Activated effector memory CD4-positive, alpha-beta T cell treated with Interleukin-2 at 50 U/mL for 16 hours (primary cell): Measurements from ENCODE around the gene SYTL2.
A peak's percentile ranks its signal among the peaks of the same experiment; 100 is the strongest.

ENCODE experiments used
- DNase-seq: peaks from one replicate; pipeline ENCODE4 v3.0.0-alpha.2; 2020

SYTL2 gene

DNA sequence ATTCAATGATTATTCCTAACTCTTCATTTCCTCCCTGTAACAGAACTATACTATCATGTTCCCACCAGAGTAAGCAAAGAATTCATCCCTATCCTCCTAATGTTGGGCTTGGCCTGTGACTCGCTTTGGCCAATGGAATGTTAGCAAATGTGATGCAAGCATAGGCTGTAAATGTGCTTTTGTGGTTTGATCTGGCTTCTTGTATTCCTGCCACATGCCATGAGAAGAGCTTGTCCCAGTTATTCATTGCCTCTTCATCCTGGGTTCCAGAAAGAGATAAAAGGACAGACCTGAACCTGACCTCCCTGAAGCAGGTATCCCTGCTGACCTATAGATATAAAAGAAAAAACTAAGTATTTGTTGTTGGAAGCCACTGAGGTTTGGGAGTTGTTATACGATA, 51.0 kb downstream of the SYTL2 start:
- DNase-seq = no peak

DNA sequence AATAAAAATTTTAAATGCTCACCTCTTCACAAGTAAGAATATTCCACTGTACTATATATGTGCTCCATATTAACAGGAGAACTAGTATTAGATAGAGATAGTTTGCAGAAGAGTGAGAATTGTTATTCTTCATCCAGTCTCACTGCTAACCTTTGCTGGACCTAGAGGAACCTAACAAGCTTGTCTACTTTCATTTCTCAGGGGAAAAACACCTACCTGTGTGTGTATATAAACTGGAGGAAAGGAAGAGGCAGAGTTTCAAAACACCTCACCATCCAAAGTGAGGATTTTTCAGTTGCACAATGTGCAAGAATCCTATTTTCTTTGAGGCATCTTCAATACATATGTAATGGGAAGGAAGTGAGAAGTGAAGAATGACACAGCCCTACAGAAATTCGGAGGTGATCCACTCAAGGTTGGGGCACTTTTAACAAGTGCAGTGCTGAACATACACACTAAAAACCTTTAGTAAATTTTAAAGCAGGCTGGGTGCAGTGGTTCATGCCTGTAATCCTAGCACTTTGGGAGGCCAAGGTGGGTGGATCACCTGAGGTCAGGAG, 52.4 kb downstream of the SYTL2 start:
- no peak for DNase-seq

DNA sequence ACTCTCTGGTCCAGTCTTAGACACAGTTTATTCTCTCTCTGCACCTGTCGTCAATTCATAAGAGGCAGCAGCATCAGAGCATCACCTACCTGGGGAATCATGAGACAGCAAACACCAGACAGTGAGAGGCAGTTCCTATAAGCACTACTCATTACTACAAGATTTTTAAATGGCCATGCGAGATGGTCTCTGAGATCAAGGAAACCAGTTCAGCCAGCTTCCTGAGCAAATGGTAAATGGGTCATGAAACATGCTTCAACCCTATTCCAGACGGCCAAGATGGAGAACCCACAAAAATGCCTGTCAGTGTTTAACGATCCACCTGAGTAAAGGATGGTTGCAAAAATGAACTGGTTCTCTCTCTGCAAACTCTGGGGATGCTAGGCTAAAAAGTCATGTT, 52.9 kb downstream of the SYTL2 start:
- no peak for DNase-seq

DNA sequence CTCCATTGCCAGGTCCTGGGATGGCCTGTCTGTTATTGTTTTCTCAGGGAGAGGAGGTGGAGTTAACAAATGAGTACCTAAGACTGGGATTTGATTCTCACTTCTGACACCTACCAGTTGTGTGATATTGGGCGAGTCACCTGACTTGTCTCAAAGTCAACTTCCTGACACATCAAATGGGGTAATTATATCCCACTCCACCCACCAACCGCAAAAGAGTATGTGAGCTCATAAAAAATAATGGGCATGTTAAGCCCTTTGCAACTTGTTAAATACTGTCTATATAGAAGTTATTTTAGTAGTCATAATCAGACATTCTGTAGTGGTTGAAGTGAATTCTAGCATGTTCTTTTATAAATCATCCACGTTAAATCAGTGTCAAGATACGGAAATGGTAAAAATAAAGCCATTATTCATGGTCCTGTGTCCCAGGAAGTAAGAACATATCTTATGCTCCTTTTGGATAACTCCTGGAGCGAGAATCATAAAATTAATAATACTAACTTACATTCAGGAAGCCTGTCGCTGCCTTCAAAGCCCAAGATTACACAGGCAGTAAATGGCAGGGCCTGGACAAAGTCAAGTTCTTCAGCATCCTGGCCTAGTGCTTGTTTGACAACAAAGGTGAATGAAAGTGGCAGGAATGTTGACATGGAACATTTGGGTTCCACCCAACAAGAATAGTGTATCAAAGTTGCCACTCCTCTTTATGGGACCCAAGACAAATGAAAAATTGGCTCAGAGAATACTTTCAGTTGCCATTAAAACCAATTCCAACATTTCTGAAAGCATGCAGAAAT, 54.3 kb downstream of the SYTL2 start:
- no peak for DNase-seq

DNA sequence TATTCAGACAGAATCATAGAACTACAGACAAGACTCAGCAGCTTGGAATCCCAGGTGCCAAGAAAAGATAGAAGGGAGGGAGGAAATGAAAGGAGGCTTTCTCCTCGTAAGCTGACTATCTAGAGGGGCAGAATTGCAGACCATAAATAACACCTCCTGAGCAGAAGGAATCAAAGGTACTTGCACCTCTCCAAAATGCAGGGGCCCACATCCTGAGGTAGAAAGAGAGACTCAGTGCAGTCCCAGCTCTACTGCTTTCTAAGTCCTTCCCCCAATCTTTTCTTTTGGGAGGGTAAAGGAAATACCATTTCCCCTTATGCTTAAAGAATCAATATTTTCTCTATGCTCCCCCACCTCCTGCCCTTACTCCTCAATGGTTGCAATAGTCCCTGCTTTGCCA, 55.2 kb downstream of the SYTL2 start:
- DNase-seq = no peak

DNA sequence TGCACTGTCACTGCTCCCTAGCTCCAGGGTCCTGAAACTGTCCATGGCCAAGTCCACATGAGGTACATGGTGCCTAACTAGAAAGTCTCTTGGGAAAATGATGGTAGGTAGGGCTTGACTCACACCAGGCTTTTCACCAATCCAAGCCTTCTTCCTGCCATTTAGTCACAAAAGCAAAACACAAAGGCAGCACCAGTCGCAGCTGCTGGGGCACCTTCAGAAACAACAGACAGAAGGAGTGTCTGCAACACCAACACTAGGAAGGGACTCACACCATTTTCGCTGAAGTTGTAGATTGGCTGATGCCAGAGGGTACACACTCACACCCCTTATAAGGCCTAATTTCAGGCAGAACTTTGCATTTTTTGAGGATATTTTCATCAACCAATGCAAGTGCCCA, 55.7 kb downstream of the SYTL2 start:
- DNase-seq = no peak

DNA sequence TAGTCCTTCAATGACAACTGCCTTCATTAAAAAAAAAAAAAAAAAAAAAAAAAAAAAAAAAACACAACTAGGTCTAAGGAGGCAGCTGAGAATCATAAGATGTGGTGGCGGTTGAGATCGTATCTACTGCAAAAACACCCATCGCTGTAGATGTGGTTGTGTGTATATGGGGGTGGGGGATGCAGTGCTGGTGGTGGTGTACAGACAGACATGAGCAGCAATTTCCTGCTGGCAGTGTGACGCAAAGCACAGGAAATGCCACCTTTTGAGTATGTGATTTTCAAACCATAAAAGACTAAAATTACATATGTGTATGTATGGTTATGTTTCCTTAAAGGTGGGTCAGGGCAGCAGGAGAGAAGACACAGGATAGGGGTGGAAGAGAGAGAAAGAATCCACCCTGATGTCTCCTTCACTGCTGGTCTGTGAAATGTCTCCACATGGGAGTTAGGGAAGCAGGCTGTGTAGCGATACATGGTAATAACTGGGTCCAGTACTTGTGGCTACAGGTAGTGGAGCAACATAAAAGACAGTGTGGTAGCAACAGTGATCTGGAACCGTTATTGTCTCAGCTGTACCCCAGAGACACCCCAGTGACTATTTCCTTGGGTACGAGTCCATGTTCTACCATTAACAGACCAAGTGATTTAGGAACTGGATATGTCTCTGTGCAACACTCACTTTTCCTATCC, 57.9 kb downstream of the SYTL2 start:
- peak; percentile 79 for DNase-seq

DNA sequence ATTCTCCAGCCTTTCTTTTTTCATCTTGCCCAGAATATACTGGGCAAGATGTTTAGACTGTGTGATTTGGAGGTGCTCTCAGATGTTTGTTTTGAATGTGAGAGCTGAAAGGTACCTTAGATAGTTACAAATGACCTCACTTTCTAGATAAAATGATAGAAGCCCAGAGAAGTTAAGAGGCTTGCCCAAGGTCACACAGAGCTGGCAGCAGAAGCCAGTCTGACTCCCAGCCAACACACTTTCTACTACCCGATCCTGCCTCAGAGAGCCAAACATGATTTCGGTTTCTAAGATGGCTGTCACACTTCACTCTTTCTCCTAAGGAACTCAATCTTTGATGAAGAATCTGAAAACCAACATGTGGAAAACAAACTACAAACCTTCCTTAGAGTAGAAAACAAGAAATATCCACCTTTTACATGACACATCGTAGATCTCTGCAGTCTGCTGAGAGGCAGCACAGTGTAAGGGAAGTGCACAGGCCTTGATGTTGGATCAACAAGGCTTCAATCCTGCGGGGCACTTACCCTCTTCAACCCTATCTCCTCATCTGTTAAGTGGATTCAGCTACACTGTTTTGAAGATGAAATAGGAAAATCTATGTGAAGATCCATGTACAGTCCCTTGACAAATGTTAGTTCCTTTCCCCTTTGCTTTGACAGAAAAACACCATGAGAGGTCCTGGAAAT, 58.6 kb downstream of the SYTL2 start:
- no peak for DNase-seq

DNA sequence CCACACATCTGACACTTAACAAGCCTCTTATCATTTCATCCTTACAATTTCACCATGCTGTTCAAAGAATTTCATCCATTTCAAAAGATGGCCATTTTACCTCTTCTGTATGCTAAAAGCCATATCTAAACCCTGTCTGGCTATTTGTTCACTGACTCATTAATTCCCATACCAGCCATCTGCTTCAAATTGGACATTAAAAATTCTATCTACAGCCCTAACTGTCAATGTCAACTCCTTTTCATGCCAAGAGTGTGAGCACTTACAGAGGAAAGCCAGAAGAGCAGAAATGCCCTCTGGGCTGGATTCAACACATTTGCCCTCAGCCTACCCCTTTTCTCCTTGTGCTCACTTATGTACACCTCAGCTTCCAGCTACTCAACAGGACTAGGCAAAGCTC, 59.2 kb downstream of the SYTL2 start:
- DNase-seq = no peak

DNA sequence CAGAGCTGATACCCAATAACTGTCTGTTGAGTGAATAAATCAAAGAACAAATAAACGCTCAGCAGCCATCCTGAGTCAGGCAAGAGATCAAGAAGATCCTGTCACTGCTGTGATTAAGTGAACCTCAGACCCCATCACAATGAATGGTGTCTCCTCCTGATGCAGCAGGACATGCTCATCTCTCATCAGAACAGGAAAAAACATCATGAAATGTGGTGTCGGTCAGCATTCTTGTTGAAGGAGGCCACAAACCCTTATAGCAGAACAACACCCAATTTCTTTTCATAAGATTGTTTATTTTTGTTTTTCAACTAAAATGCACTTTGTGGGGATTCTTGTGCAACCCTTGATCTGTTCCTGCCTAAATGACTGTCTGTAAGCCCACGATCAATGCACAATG, 60.3 kb downstream of the SYTL2 start:
- DNase-seq = no peak

DNA sequence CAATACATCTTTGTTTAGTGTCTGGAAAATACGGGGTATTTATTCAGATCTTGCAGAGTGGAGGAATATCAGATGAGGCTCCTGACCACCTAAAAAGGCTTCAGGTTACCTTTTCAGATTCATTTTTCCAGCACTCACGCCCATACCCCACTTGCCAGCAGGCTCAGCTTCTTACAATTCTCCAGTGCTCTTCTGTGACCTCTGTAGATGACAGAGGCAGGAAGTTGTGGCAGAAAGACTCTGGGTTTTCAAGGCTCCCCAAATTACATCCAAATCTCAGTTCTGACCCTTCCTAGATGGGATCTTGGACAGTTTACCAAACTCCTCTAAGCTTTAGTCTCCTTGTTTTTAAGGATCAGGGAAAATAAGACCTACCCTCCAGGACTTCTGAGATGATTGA, 61.1 kb downstream of the SYTL2 start:
- no peak for DNase-seq

DNA sequence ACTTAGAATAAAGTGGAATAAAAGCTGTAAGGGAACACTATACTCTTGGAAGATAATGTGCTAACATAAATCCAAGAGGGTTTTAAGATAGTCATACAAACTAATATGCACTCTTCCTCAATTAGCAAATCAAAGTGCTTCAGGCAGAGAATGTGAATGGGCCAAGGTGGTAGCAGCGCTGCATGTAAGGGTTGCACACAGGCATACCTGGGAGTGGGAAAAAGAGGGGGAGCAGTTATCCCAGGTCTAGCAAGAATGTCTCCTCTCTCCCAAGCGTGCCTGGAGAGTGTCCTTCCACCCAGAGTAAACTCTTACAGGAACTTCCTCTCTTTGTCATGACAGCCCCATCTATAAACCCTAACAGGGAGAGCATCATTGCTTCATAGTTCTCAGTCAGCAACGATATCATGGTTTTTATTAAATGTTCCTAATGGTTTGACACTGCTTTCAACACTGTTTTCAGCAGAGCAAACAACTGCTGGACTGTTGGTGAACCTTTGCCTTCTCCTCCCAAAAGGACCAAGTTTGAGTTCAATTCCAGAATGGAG, 61.6 kb downstream of the SYTL2 start:
- DNase-seq = no peak

DNA sequence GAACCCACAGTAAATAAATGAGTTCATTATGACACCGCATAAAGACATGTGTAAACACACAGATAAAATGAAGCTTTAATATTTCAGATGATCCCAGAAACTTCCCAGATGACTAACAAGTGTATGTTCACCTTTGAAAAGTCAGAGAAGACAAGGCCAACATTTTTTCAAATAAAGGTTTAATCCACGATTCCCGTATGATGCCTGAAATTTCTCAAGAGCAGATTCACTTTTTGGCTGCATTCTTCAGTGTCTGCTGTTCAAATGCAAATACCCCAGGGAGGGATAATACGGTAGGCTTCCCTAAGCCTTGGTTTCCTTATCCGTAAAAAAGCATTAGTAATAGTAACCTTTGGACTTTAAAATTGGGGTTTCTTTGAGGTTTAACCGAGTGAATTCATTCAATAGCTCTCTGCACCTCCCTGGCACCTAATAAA, 62.5 kb downstream of the SYTL2 start:
- DNase-seq = no peak

DNA sequence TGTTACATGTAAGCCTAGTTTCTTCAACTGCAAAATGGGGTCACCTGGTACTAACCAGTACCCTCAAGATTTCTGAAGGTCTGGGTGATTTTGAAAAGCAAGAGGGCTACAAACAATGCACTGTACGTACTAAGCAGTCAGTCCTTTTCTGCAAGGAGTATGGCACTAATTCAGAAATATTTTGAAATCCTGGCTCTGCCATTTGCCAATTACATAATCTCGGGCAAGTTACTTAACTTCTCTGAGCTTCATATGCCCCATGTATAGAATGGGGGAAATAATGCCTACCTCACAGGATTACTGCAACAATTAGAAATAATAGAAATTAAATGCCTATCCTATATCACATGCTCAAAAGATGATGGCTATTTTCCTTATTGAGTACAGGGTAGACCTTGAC, 64.3 kb downstream of the SYTL2 start:
- no peak for DNase-seq

DNA sequence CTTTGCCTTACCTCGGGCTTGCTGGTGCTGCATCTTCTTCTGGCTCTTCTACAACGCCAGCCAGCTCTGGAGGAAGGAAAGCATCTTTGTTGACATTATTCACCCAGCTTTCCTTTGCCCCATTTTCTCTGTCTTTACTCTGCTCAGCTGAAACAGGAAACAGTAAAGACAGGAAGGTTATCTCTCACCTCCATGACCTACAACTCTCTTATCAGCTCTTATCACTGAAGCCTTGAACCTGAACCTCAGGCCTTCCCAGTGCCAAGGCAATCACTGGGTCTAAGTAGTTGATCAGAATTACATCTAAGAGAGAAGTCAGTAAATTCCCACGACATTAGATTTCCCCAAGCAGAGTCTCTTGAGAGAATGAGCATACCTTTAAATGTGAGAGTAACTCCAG, 65.3 kb downstream of the SYTL2 start:
- no peak for DNase-seq

DNA sequence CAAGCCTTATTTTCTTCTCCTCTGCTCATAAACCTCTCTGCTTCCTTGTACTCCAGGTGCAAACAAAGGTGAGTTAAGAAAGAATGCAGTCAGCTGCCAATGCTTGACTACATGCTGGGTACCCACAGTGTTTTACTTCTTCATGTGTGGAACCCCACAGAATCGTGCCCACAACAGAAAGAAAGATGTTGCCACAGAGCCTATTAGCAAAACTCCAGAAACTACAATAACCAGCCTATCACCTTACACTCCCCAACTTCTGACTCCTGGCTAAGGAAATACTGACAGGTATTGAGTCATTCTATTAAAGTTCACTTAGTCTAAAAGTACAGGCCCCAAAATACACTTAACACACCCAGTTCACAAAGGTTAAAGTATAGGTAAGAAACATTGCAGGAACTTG, 68.1 kb downstream of the SYTL2 start:
- DNase-seq = no peak

DNA sequence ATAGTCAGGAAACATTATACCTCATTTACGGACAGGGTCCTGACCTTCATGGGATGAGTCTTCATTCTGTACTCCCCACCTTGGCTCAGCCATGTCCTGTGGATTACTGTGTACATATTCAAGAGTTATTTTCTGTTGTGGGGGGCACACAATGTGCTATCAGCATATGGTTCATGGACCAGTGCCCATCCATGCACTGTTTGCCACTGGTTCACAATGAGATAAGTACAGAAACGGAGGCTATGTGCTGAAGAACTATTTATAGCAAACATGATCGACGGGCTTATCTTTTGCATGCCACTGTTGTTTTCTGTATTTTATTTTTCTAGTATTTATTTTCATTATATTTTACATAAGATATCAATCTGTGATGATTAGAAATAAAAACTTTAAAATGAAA, 68.6 kb downstream of the SYTL2 start:
- DNase-seq = no peak

DNA sequence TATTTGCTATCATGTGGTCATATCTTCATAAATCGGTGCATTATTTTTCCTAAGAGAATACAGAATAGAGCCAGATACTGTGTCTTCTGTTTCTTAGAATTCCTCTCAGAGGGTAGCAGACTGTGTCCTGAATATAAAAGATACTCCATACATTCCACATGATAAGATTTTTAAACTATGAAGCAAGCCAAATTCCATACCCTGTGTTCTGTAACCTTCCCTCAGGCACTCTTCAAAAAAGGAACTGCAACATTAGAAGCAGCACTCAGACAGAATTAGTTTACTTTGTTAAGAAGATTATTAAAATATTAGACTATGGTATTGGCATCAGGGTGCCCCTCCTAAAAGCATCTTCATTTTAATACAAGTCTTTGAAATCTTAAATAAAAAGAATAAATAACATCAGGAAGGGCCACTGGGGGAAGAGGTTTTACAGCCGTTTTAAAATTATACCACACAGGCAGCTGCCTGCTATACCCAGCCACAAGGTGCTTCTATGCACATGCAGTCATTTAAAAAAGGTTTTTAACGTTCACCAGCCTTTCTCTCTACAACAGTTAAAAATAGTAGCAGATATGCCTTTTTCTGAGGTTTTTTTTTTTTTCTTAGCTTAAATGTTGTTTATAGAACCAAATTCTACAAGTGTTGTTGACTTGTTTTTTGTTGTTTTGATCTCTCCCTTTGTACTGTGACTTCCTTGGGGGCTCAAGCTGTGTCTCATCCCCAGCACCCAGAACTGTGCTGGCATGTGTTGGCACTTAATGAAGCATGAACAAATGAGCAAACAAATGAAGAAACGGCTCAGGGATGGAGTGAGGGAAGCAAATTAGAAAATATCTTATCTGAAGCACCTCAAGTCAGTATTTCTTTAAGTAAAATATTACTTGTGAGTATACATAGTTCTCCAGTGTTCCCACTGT, 70.2 kb downstream of the SYTL2 start:
- no peak for DNase-seq

DNA sequence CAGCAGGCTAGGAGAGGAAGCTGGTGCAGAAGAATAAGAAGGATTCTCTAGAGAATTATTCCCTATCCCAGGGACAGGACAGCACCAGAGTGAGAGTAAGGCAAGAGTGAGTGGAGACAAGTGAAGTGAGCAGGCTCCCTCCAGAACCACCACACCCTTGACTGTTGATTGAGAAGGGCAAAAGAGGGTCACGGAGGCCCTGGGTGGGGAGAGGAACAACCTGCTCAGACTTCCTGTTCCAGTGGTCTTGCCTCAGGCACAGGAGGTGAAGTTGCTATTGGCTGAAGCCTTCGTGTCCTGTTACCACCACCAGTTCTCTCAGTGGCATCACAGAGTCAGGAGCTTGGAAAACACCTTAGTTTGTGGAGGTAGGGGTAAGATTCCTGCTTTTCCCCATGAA, 73.2 kb downstream of the SYTL2 start:
- DNase-seq = no peak

DNA sequence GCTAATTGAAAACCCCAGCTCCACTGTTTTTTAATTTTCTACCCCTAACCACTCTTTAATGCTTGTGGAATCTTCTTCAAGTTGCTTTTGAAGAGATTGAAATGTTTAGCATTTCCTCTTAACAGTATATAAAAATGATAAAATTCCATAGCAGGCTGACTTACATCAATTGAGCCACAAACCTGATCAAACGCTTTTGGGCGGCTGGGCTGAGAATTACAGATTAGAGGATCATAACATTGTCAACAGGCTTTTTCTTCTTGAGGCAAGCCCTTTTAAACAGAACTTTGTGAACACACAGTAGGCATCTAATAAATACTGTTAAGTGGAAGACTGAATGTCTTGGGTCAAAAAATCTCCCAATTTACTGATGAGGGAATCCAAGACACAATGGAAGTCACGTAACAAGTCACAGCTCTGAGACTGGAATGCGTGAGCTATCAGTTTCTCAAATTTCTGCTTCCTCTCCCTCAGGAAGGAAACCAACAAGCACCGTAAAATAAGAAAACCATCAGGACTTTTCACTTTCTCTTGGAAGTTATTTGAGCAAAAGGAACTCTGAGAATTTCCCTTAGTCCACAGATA, 75.0 kb downstream of the SYTL2 start:
- DNase-seq = no peak

DNA sequence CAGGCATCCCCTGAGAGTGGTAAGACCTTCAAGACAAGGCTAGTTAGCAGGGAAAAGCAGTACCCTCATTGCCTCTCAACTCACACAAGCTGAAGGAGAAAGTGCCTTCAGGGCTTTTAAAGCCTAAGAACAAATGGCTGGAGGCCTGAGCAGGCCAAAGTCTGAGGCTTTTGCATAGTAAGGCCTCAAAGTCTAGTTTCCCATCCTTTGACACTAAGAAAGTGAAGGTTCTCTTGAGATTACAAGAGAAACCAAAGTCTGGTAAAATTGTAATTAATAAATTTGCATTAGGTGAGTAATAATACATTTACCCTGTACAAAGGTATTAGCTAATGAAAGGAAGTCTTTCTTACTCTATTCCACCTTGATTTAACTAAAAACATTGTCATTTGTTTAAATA, 78.0 kb downstream of the SYTL2 start:
- no peak for DNase-seq

DNA sequence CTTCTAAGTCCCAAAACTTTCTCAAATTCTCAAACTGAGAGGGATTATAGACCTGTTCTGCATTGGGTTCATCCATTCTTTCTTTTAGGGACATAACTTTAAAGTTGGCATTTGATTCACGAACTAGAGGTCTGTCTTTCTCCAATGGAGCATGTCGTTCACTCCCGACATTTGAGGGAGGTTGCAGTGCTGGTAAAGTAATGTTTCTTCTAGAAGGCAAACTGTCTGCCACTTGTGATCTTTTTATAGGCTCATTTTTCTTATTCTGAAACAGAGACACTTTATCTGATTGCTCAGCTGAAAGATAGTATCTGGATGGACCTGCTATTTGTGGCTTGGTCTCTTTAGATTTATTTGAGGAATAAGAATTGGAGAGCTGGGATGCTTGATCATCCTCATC, 84.6 kb downstream of the SYTL2 start:
- DNase-seq = no peak
